Endothelial cell of umbilical vein (primary cell): ENCODE measurements around the gene CHRNA5. TPM values are rescaled to one million over a fixed set of nuclear protein-coding genes. Genes with fewer than 3 reads are reported as not detected.

ENCODE experiments used
- BruUV-seq: library from RNA; stranded (reverse); fragments of 400-500 nt; replicated peaks from 2 replicates; lab custom pipeline; 2021; lab: Mats Ljungman, UMichigan
- CTCF ChIA-PET: fragments of 300-600, 350-600 bp; sonication (Branson Sonifier 250); formaldehyde crosslinking; loops from one replicate; lab custom pipeline; 2021; ENCODE audit warnings: antibody characterized with exemption, inconsistent platforms; lab: Charles Lee
- POLR2A ChIA-PET: fragments of 300-600, 350-600 bp; sonication (Branson Sonifier 250); formaldehyde crosslinking; loops from one replicate; lab custom pipeline; 2021; ENCODE audit warnings: antibody characterized with exemption, inconsistent platforms; lab: Charles Lee
- DNase-seq: peaks from one replicate; pipeline ENCODE4 v3.0.0-alpha.2; 2011; ENCODE audit warnings: low read depth, low spot score
- FAIRE-seq: peaks from 2 replicates; lab custom pipeline; 2011; peaks lifted over from hg19 to GRCh38; lab: Jason Lieb, UNC
- H2AFZ ChIP-seq: 2 replicates; pipeline ENCODE4 v1.6.0; 2012; ENCODE audit warnings: low read depth, low read length, control low read depth, inconsistent platforms
- H3K27ac ChIP-seq: 2 replicates; pipeline ENCODE4 v1.5.1; 2011; ENCODE audit warnings: low read depth, mild to moderate bottlenecking, control low read depth, low read length, moderate library complexity; ENCODE audit not compliant: insufficient read depth
- H3K27me3 ChIP-seq, 2 experiments: 2 replicates each; pipeline versions ENCODE4 v1.6.0 to v1.6.1; 2011; ENCODE audit warnings: low read length in 2 of 2, mixed read lengths in 1 of 2; ENCODE audit not compliant: control insufficient read depth in 2 of 2, insufficient read depth in 2 of 2
- H3K36me3 ChIP-seq, 2 experiments: 2 replicates in 1 of 2; 3 replicates in 1 of 2; pipeline ENCODE4 v1.5.1; 2011; ENCODE audit warnings: low read length in 2 of 2, mild to moderate bottlenecking in 1 of 2, moderate library complexity in 1 of 2; ENCODE audit not compliant: control insufficient read depth in 2 of 2, insufficient read depth in 2 of 2; ENCODE audit errors: extremely low read depth in 1 of 2
- H3K4me1 ChIP-seq: 3 replicates; pipeline ENCODE4 v1.5.1; 2011; ENCODE audit warnings: mild to moderate bottlenecking, low read length; ENCODE audit not compliant: control insufficient read depth, insufficient read depth; ENCODE audit errors: extremely low read depth
- H3K4me2 ChIP-seq: 2 replicates; pipeline ENCODE4 v1.6.1; 2011; ENCODE audit warnings: low read length, control low read depth, mixed read lengths; ENCODE audit not compliant: insufficient read depth
- H3K4me3 ChIP-seq, 3 experiments: fragments of 200-600 bp in 1 of 3; sonication (generic), shearing (Covaris generic) in 1 of 3; replicated peaks in 1 of 3; 2 replicates each; pipeline ENCODE4 v1.5.1; 2011 to 2016; ENCODE audit warnings: control low read depth in 3 of 3, low read length in 3 of 3, mild to moderate bottlenecking in 2 of 3, inconsistent platforms in 1 of 3, low read depth in 1 of 3, moderate library complexity in 1 of 3; ENCODE audit not compliant: insufficient read depth in 1 of 3
- H3K79me2 ChIP-seq: 2 replicates; pipeline ENCODE4 v1.6.0; 2012; ENCODE audit warnings: low read length, inconsistent platforms; ENCODE audit not compliant: control insufficient read depth, insufficient read depth
- H3K9ac ChIP-seq: replicated peaks from 2 replicates; pipeline ENCODE3; 2011; ENCODE audit warnings: low read length, control low read depth; ENCODE audit not compliant: insufficient read depth; ENCODE audit errors: extremely low read depth
- H3K9me1 ChIP-seq: replicated peaks from 3 replicates; pipeline ENCODE4 v1.6.0; 2011; ENCODE audit warnings: mild to moderate bottlenecking, low read length; ENCODE audit not compliant: control insufficient read depth, insufficient read depth; ENCODE audit errors: extremely low read depth
- H3K9me3 ChIP-seq: replicated peaks from 2 replicates; pipeline ENCODE4 v1.5.1; 2012; ENCODE audit warnings: low read length, inconsistent platforms; ENCODE audit not compliant: control insufficient read depth, insufficient read depth
- H4K20me1 ChIP-seq: replicated peaks from 2 replicates; pipeline ENCODE3; 2011; ENCODE audit warnings: mild to moderate bottlenecking, low read length; ENCODE audit not compliant: control insufficient read depth, insufficient read depth; ENCODE audit errors: extremely low read depth
- EZH2 ChIP-seq: IDR thresholded peaks from 2 replicates; pipeline ENCODE4 v1.6.1; 2012; ENCODE audit warnings: borderline replicate concordance, low read depth, mild to moderate bottlenecking, moderate library complexity, low read length, inconsistent platforms; ENCODE audit not compliant: severe bottlenecking
- FOS ChIP-seq: IDR thresholded peaks from 2 replicates; pipeline ENCODE4 v1.6.1; 2011; ENCODE audit warnings: mild to moderate bottlenecking, low read length, moderate library complexity, borderline replicate concordance; ENCODE audit not compliant: insufficient read depth
- GATA2 ChIP-seq: IDR thresholded peaks from 2 replicates; pipeline ENCODE4 v1.7.0; 2011; ENCODE audit warnings: low read depth, mild to moderate bottlenecking, moderate library complexity, mixed read lengths, low read length; ENCODE audit not compliant: insufficient read length, insufficient read depth
- JUN ChIP-seq: IDR thresholded peaks from 2 replicates; pipeline ENCODE4 v1.6.1; 2011; ENCODE audit warnings: borderline replicate concordance, low read depth; ENCODE audit not compliant: insufficient read length, insufficient read depth
- MYC ChIP-seq: IDR thresholded peaks from one replicate; pipeline ENCODE4 v1.6.1; 2011; ENCODE audit warnings: mild to moderate bottlenecking, low read depth, low read length
- POLR2A ChIP-seq: IDR thresholded peaks from 2 replicates; pipeline ENCODE4 v1.6.1; 2012; ENCODE audit warnings: low read depth, mild to moderate bottlenecking, control low read depth, low read length
- POLR2AphosphoS5 ChIP-seq: IDR thresholded peaks from 2 replicates; pipeline ENCODE4 v1.6.1; 2012; ENCODE audit warnings: low read depth, mild to moderate bottlenecking, control low read depth, low read length, moderate library complexity; ENCODE audit not compliant: insufficient read depth
- dilution Hi-C: fragments of 300-500 bp; cut with MboI; formaldehyde crosslinking; loops from one replicate; pipeline ENCODE4 v1.15.0; 2019; ENCODE audit warnings: low sequenced_read_pairs; ENCODE audit not compliant: extremely low pct_ligation_motif_present
- intact Hi-C: fragments of 100-400 bp; cut with micrococcal nuclease; formaldehyde crosslinking; loops from one replicate; pipeline ENCODE4 v1.10.0; 2022
- polyA plus RNA-seq, 4 experiments: library from polyadenylated mRNA; depleted of rRNA in 3 of 4; stranded (reverse) in 3 of 4; unstranded in 1 of 4; fragments of >200 nt; gene quantifications; 2 replicates each; pipeline versions ENCODE4 v1.2.1 to v1.2.3, GENCODE V29; 2011 to 2012; ENCODE audit warnings: missing spikeins in 1 of 4
- total RNA-seq: library from RNA; stranded (reverse); gene quantifications from 2 replicates; pipeline ENCODE4 v1.2.3, GENCODE V29; 2021
- TF ChIP-seq, protein P1 (sequence below): IDR thresholded peaks from 2 replicates; pipeline ENCODE4 v1.6.1; 2011; ENCODE audit not compliant: insufficient read depth, insufficient read length
- TF ChIP-seq, protein P2 (sequence below), 2 donors: IDR thresholded peaks; 1 replicate in 1 of 2; 2 replicates in 1 of 2; pipeline ENCODE4 v1.5.1; 2011; ENCODE audit warnings: low read length in 2 of 2, mild to moderate bottlenecking in 2 of 2, moderate library complexity in 2 of 2, control low read depth in 1 of 2, inconsistent platforms in 1 of 2, low read depth in 1 of 2; ENCODE audit not compliant: insufficient read depth in 1 of 2; ENCODE audit errors: extremely low read depth in 1 of 2

The CHRNA5 gene
- total and polyA plus RNA-seq, 2 donors (not counting 3 experiments of a cell fraction or from before 2014, with no cell fraction given) = 6.4 to 12.7 TPM

DNA sequence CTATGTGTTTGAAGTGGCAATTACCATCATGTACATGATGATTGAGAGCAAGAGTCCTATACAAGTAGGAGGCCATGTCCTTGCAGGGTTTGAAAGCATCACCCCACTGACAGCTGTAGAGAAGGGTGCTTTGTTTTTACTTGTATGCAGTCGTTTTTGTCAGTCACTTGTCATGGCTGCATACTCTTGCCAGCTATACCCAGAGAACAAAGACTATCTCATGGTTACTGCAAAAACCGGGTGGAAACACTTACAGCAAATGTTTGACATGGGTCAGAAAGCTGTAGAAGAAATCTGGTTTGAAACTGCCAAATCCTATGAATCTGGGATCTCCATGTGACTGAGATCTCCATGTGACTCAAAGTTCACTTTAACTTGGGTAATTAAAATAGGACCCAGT lies 32.0 kb upstream of the CHRNA5 start:
- BruUV-seq = no TSS peak
- Histone ChIP-seq H3K27ac (no peak overlapping the region), H4K20me1 (no peaks in the 10 kb centered on the region), H3K4me2 (no peak overlapping the region), H3K36me3 (no peaks in the 10 kb centered on the region), H3K79me2 (no peaks in the 10 kb centered on the region), H3K27me3 (peaks cover 0 to 3% of the 10 kb centered on the region in 2 experiments), H3K4me3 (no peak overlapping the region), H3K9me1 (no peaks in the 10 kb centered on the region), H3K4me1 (no peaks in the 10 kb centered on the region), H3K9ac (no peak overlapping the region), H2AFZ (no peak overlapping the region), H3K9me3 (no peaks in the 10 kb centered on the region)
- dilution Hi-C loops = no loop called here
- DNase-seq (no peak), FAIRE-seq (no peak)
- intact Hi-C loops = no loop called here
- ChIA-PET POLR2A (no interaction called here), CTCF (no interaction called here)
- TF ChIP-seq POLR2A = no peak
- TF ChIP-seq, protein P1, sequence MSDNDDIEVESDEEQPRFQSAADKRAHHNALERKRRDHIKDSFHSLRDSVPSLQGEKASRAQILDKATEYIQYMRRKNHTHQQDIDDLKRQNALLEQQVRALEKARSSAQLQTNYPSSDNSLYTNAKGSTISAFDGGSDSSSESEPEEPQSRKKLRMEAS = no peak
- no peak for TF ChIP-seq POLR2AphosphoS5
- no peak for TF ChIP-seq MYC
- TF ChIP-seq FOS = no peak
- no peak for TF ChIP-seq GATA2
- TF ChIP-seq EZH2 = no peak
- TF ChIP-seq JUN = no peak
- TF ChIP-seq, protein P2, sequence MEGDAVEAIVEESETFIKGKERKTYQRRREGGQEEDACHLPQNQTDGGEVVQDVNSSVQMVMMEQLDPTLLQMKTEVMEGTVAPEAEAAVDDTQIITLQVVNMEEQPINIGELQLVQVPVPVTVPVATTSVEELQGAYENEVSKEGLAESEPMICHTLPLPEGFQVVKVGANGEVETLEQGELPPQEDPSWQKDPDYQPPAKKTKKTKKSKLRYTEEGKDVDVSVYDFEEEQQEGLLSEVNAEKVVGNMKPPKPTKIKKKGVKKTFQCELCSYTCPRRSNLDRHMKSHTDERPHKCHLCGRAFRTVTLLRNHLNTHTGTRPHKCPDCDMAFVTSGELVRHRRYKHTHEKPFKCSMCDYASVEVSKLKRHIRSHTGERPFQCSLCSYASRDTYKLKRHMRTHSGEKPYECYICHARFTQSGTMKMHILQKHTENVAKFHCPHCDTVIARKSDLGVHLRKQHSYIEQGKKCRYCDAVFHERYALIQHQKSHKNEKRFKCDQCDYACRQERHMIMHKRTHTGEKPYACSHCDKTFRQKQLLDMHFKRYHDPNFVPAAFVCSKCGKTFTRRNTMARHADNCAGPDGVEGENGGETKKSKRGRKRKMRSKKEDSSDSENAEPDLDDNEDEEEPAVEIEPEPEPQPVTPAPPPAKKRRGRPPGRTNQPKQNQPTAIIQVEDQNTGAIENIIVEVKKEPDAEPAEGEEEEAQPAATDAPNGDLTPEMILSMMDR (IDR thresholded peaks at IDR 0.05; ENCODE audit: extremely low read depth in 1 of 2, insufficient read depth in 1 of 2, low read depth in 1 of 2, low read length in 2 of 2) = no peak
